Germinal center (tissue), 1 donor: ENCODE measurements around the gene POLL.

Source experiments
- DNase-seq: peaks from one replicate; pipeline ENCODE4 v3.0.0; 2012; ENCODE audit warnings: mixed read lengths, low spot score

Gene POLL

DNA sequence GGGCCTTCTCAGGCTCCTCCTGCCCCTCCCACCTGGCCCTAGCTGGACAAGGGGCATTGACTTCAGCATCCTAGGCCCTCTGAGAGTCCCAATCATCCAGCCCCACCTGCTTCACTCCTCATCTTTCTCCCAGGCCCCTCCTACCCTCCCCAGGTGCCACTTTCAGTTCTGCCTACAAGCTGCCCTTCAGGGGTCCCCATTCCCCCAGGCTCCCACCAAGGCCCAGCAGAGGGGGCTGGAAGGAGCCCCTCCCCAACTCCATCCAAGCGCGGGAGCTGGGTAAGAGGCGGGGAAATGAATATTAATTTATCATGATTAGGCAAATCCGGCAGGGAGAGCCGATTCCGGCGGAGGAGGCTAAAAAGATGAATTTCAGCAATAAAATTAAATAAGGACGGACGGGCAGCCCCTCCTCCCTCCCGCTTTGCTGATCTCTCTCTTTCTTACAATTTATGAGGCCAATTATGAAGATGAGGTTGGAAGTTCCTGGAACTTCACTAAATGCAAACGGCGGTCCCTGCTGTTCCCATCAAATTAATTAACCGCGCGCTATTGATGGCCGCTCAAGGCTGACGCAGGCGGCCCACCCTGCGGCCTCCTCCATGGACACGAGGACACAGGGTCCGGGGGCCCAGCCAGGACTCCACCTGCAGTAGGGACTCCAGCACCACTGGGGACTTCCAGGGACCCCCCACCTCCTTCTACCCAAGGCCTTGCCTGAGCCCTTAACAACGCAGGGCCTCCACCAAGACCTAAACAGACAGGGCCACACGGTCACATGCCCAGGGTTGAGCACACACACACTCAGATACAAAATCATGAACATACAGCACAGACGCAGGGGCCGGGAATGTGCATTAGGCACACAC, 13.9 kb downstream of the POLL start:
- no peak for DNase-seq

DNA sequence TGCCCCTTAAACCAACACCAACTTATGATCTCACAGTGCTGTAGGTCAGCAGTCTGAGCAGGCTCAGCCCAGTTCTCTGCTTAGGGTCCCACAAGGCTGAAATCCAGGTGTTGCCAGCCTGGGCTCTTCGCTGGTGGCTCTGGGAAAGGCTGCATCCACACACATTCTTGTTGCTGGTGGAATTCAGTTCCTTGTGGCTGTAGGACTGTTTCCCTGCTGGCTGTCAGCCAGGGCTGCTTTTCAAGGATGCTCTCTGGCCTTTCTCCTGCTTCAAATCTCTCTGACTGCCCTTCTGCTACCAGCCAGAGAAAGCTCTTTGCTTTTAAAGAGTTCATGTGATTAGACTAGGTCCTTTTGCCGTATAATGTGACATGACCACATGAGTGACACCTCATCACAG, 15.3 kb downstream of the POLL start:
- DNase-seq = no peak

- DNase-seq = no peak
These were observed 15.9 kb downstream of the POLL start for GRCh38 chr10:101572126-101572525.

DNA sequence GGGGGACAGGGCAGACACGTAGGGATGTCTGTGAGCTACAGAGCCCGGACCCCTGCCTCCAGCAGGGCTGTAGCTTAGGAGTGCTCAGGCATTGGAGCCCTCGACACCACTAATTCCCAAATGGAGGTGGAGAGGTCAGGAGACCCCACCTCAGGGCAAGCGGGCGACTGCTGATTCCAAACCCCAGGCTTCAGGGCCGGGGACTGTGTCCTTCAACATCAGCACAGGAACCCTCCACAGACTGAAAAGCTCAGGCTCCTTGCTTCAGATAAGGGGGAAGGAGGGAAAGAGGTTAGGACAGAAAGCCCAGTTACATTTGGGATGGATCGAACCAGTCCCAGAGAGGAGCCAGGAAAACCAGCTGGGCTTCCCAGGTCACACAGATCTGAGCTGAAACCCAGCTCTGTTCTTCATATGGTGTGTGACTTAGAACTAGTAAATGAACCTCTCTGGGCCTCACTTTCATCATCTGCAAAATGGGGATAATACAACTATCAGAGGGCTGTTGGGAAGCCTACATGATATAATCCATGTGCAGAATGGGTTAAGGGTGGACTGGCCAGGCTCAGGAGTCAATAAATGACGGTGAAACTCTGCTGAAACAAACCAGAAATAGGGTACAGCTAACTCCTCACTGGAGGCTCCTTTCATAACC, 16.7 kb downstream of the POLL start:
- no peak for DNase-seq

DNA sequence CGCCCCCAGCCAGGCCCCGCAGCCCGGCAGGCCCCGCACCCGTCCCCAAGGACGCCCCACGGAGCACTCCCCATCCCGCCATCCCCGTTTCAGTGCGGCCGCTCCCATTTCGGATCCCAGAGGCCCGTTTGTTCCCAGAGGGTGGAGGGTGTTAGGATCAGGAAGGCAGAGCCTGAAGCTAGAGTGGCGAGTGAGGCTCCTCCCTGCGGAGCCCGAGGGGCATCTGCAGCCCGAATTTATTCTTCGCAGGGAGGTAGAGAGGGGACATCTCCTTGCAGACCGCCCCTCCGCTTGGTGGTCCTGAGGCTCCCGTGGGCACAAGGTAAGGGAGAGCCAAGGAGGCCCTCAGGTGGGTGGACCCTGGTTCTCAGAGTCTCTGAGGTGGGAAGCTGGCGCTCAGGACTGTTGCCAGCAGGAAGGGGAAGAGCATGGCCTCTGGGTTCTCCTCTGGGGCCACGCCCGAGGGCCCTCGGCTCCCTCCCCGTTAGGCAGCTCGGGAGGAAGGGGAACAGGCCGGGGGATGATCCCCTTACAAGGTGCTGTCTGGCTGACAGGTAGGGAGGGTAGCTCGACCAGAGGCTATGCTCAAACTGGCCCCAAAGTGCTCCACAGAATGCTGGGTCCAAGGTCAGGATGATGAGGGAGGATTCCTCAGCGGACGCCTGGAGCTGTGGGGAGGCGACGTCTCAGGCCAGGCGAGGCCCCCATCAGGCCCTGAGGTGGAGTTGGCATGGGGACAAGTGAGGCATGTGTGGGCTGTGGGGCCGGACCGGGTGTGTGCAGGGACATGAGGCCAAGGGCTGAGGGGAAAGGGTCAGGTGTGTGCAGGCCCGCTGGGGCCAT, 17.4 kb downstream of the POLL start:
- no peak for DNase-seq

DNA sequence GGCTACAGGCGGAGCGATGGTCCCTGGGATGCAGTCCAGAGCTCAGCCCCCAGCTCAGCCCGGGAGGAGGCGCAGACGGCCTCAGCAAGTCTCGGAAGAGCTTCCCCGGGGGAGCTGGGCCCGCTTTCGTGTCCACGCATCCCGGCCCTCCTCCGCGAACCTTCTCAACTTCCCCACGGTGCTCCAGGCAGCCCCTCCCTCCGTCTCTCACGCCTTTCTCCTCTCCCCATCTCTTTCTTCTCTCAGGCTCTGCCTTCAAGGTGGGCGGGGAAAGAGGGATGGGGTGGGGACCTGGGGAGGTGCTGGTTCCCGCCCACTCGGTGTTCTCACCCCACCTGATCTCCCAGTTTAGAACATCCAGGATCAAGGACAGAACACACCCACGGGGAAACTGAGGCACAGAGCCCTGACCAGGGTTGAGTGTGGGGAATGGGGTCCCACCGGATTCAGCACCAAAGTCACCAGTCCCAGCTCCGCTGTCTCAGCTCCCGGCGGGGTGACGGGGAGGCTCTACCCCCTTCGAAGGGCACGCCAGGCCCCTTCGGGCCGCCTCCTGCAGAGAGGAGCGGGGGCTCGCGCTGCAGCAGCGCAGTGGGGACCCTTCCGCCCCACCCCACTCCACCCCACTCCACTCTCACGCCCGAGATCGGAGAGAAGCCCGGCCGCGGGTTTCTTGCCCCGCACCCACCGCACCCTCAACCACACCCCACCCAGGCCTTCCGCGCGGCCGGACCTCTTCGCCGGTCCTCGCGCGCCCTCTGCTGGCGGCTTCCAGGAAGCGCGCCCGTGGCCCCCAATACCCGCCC, 18.2 kb downstream of the POLL start:
- peak; percentile 92 for DNase-seq

- no peak for DNase-seq
These were observed 18.8 kb downstream of the POLL start for GRCh38 chr10:101569323-101569621.

- no peak for DNase-seq
These were observed 19.9 kb downstream of the POLL start for GRCh38 chr10:101568054-101568745.

GRCh38 chr10:101567165-101568006, 20.7 kb downstream of the POLL start:
- DNase-seq = no peak

DNA sequence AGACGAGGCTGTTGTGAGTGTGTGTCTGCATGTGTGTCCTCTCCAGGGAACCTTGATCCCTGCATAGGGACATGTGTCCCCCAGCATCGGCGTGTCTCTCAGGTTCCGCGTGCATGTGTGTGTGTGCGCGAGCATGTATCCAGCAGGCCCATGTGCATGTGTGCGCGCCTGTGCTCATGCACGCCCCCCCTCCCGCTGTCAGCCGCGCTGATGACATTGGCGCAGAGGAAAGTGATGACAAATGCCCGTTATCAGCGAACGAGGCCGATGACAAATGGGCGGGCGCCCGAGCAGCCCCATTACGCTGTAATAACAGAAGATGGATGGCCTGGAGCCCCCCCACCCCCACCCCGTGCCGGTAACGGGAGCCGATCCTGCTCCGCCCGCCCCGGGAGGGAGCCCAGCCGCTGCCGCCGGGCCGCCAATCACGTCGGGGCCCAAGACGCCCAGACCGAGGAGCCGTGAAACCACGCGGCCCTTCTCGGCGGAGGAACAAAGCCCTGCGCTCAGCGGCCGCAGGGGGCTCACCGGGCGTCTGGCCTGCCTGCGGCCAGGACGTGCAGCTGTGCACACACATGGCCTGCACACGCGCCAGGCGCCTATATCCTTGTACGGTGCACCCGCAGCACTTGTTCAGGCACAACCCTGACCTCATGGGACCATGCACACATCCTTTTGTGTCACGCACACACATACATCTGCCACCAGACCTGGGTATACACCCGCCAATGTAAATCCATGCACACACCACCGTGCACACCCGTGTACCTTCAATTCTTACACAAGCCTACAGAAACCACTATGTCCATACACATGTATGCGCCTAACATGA, 21.5 kb downstream of the POLL start:
- peak; percentile 39 for DNase-seq

DNA sequence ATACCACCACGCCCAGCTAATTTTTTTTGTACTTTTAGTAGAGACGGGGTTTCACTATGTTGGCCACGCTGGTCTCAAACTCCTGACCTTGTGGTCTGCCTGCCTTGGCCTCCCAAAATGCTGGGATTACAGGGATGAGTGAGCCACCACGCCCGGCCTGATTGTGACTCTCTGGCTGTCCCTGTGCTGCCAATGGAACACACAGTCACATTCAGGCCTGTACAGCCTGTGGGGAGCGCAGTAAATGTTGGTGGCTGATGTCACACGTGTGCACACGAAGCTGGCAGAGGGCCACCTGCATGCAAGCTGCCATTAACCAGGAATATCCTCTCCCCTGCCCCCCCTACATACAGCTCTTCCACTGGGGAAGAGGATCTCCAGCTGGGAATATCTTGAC, 22.1 kb downstream of the POLL start:
- DNase-seq = no peak

GRCh38 chr10:101565370-101565900, 22.6 kb downstream of the POLL start:
- DNase-seq = no peak

DNA sequence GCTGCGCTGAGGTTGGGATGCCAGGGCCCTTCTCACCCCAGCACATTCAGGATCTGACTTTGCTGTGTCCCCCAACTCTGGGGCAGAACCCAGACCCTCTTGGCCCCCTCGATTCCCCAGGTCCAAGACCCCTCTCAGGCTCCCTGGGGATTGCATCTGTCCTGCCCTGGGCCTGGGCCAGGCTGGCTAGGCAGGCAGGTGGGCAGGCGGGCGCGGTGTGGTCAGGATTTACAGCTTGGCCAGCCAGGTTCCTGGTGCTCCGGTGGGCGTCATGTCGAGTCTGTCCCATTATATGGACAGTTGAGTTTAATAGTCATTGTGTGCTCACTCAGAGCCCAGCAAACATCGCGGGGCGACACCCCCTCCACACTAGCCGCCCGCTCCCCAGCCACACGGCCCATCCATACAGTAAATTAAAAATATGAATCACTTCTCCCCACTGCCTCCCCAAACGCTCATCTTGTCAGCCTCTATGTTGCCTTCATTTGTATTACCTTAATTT, 23.5 kb downstream of the POLL start:
- no peak for DNase-seq

GRCh38 chr10:101563497-101564040, 24.5 kb downstream of the POLL start:
- no peak for DNase-seq

DNA sequence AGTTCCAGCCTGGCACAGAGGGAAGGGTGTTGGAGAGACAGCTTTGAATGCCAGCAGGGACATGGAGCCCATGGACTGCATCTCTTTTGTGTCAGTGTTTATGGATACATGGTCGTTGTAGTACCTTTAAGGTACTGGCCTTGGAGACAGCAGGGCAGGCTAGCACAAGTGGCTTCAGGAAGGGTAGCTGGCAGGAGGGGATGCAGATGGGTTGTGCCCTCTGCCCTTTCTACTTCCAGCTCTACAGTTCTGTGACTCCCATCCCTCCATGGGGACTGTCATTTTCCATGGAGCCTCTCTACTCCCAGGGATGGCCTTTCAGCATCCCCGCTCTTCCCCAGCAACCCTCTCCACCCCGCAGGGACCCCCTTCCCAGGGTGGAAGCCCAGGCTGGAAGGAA, 25.1 kb downstream of the POLL start:
- DNase-seq = no peak

DNA sequence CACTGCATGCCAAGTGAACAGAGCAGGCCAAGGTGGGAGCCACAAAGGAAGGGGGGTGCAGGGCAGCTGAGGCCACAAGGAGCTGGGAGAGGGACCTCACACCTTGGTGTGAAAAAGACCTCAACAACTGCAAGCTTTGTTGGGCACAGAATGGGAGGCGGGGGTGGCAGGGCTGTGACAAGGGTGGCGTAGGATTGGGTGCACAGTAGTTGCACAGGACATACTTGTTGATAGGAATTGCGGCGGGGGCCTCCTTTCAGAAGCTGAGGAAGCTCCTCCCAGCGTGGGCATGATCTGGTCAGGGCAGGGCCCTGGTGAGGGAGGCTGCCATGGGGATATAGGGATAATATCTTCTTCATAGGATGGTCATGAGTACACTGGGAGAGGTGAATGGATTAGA, 25.8 kb downstream of the POLL start:
- no peak for DNase-seq

GRCh38 chr10:101561068-101561915, 26.8 kb downstream of the POLL start:
- DNase-seq = no peak
